Measurements from ENCODE around the gene GNA15.

Gene GNA15

GRCh38 chr19:3121821-3122511 lies 13.9 kb upstream of the GNA15 start:
- no peak for DNase-seq

DNA sequence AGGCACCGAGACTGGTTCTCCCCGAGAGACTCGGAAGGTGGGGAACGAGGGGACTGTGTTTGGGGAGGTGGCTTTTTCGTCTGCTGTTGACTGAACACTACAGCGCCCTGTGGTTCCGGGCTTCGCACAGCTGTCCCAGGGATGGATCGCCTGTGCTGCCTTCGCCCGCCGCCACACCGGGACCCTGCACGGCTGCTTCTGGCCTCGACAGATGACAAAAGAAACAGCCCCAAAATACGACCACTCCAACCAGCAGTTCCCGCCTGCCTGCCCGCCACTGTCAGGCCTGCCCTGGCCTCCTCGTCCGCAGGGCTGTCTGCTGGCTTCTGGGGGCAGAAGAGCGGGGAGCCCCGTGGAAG lies 13.3 kb upstream of the GNA15 start:
- no peak for DNase-seq

GRCh38 chr19:3123088-3123721 lies 12.6 kb upstream of the GNA15 start:
- no peak for DNase-seq

- no peak for DNase-seq
Measured at GRCh38 chr19:3123956-3124355, 11.9 kb upstream of the GNA15 start.

DNA sequence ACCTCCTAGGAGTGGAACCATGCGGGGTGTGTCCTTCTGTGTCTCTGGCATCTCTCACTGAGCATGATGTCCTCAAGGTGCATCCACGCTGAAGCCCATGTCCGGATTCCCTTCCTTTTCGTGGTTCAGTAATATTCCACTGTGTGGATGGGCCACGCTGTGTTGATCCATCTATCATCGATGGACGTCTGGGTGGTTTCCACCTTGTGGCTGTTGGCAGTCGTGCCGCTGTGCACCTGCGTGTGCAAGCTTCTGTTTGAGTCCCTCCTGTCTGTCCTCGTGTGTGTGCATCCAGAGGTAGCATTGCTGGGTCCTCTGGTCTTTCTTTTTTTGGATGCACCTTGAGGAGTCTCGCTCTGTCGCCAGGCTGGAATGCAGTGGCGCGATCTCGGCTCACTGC lies 11.2 kb upstream of the GNA15 start:
- DNase-seq, result no peak

GRCh38 chr19:3125900-3126524 lies 9.8 kb upstream of the GNA15 start:
- peak; percentile 28 for DNase-seq

DNA sequence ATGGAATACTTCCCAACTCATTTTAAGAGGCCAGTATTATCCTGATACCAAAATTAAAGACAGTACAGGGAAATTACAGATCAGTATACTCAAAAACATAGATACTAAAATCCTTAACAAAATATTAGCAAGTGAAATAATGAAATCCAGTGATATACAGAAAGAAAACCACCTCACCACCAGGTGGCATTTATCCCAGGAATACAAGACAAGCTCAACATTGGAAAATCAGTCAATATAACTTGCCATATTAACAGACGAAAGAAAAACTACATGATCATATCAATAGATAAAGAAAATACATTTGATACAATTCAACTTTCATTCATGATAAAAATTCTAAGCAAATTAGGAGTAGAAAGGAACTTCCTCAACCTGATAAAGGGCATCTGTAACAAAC lies 6.7 kb upstream of the GNA15 start:
- DNase-seq, result no peak

DNA sequence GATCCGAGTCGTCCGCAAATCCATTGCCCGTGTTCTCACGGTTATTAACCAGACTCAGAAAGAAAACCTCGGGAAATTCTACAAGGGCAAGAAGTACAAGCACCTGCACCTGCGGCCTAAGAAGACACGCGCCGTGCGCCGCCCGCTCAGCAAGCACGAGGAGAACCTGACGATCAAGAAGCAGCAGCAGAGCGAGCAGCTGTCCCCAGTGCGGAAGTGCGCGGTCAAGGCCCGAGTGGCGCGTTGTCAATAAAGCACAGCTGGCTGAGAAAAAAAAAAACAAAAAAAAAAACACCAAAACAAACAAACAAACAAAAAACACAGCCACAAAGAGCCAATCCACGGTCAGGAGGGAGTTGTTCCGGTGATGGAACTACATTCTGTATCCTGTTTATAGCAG lies 4.7 kb upstream of the GNA15 start:
- no peak for DNase-seq

GRCh38 chr19:3132971-3133792 lies 2.7 kb upstream of the GNA15 start:
- DNase-seq, result no peak

- DNase-seq, result no peak
Measured at GRCh38 chr19:3133793-3134116, 2.1 kb upstream of the GNA15 start.

- DNase-seq, result no peak
Measured at GRCh38 chr19:3136684-3137055, 837 bp downstream of the GNA15 start.

DNA sequence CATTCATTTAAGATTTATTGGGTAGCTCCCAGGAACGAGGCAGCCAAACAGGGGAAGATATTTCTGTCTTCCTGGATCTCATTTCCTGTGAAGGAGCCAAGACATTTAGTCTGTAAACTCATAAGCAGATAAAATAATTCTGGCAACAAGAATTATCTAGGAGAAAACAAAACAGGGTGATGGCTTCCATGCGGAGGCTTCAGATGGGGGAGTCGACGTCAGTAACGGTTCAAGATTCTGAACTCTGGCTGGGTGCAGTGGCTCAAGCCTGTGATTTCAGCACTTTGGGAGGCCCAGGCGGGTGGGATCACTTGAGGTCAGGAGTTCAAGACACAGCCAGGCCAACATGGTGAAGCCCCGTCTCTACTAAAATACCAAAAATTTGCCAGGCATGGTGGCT lies 1.3 kb downstream of the GNA15 start:
- no peak for DNase-seq

DNA sequence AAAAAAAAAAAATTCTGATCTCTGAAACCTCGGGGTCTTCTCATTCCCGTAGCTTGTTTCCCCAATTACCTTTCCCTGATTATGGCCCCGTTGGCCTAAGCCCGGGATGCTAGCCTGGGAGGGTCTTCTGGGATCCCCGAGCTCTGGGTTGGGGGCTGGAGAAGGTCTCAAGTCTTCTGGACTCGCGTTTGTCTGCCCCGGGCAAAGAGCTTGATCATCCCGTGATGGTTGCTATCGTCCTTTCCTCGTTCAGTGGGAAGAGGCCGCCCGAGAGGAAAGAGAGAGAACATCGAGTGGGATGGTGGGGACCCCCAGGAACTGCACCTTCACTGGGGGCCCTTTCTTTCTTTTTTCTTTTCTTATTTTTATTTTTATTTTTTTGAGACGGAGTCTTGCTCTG lies 2.4 kb downstream of the GNA15 start:
- DNase-seq, result no peak

DNA sequence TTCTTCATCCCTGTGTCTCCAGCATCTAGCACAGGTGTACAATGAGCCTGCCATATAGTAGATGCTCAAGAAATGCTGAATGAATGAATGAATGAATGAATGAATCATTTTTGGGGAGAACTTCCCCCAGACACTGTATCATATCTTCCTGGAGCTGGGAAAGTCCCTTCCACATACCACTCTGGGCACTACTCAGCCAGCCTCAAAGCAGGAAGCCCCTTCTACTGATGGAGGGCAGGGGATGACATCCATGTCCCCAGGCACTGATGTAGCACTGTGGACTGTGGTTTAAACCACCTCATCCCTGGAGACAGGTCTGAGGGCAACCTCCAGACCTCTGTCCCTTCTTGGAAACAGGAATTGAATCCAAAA lies 4.8 kb downstream of the GNA15 start:
- no peak for DNase-seq

DNA sequence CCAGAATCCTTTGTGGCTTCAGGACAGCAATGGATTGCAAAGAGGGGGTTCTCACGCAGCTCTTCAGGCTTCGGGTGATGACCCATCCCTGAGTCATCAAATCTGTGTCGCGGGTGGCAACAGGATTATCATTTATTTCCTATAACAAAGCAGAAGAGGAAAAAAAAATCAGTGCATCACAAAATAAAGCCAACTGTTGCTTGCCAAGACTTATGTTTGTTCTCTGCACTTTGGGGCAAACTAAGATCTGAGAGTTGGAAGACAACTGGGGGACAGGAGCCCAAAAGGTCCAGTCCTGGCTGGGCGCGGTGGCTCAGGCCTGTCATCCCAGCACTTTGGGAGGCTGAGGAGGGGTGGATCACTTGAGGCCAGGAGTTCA lies 6.4 kb downstream of the GNA15 start:
- DNase-seq, result no peak

DNA sequence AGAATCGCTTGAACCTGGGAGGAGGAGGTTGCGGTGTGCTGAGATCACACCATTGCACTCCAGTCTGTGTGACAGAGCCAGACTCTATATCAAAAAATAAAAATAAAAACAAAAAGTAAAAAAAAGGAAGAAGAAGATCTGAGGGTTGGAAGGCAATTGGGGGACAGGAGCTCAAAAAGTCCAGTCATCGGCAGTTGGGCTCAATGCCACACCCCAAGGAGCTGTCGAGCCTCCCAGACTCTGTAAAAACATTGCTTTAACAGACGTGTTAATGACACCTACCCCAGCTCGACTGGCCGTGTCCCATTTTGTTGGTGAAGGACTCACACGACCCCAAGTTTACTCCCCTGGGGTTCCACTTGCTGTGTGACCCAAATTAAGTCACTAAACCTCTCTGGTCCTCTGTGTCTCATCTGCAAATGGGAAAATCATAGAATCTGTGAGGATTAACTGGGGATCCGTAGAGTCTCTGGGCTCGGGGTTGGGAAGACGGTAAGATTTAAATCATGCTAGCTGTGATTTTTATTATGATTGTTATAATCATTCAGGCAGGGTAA lies 7.0 kb downstream of the GNA15 start:
- DNase-seq, result no peak

- no peak for DNase-seq
Measured at GRCh38 chr19:3145909-3146676, 10.3 kb downstream of the GNA15 start.

DNA sequence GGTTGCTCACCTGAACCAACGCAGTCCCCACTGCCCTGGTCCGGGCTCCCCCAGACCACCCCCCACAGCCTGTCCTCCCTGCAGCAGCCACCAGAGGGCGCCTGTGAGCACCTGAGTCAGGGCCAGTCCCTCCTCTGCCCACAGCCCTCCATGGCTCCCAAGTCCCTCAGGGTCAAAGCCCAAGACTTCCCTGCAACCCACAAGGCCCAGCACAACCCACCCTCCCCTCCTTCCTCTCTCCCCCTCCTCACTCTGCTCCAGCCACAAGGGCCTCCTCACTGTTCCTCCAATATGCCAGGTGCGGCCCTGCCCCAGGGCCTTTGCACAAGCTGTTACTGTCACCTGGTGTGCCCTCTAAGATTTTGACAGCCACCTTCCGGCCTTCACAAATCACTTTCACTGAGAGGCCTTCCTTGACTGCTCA lies 10.9 kb downstream of the GNA15 start:
- DNase-seq, result no peak

DNA sequence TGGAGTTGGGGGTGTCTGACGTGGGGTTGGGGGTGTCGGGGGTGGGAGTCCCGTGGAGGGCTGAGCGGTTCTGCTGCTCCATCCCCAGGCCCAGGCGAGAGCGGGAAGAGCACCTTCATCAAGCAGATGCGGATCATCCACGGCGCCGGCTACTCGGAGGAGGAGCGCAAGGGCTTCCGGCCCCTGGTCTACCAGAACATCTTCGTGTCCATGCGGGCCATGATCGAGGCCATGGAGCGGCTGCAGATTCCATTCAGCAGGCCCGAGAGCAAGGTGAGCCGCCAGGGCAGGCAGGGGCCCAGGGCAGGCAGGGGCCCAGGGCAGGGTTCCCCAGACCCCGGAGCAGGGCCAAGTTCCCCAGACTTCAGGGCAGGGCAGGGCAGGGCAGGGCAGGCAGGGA lies 12.7 kb downstream of the GNA15 start:
- no peak for DNase-seq

- no peak for DNase-seq
Measured at GRCh38 chr19:3149089-3149488, 13.3 kb downstream of the GNA15 start.

- no peak for DNase-seq
Measured at GRCh38 chr19:3149526-3150505, 14.0 kb downstream of the GNA15 start.
